ENCODE results near the gene TBC1D3B.

DNA sequence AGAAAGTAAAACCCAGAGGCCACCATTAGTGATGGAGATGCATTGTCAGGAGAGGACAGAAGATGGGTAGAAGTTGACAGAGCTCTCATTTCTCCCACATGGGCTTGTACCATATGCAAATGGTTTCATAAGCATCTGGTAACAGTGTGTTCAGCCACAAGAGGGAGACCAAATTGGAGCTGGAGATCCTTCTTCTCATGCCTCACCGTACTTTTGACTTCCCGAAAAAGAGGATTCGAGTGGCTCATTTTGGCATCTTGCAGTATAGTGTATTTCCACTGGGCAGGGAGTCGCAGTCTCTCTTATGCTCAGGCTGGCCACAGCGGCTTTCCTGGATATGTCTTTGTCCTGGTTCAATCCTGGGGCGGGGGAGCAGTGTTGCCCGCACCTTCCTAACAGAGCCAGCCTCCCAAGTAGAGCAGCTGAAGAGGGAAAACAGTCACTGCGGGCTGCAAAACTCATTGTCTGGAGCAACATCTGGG is 23.8 kb downstream of the TBC1D3B start:
- TF ChIP-seq, protein P1, sequence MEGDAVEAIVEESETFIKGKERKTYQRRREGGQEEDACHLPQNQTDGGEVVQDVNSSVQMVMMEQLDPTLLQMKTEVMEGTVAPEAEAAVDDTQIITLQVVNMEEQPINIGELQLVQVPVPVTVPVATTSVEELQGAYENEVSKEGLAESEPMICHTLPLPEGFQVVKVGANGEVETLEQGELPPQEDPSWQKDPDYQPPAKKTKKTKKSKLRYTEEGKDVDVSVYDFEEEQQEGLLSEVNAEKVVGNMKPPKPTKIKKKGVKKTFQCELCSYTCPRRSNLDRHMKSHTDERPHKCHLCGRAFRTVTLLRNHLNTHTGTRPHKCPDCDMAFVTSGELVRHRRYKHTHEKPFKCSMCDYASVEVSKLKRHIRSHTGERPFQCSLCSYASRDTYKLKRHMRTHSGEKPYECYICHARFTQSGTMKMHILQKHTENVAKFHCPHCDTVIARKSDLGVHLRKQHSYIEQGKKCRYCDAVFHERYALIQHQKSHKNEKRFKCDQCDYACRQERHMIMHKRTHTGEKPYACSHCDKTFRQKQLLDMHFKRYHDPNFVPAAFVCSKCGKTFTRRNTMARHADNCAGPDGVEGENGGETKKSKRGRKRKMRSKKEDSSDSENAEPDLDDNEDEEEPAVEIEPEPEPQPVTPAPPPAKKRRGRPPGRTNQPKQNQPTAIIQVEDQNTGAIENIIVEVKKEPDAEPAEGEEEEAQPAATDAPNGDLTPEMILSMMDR (IDR thresholded peaks at IDR 0.05; ENCODE audit: extremely low read depth in 1 of 2, insufficient read depth in 1 of 2, low read depth in 1 of 2, low read length in 2 of 2), result no peak
- TF ChIP-seq POLR2AphosphoS5 (IDR thresholded peaks at IDR 0.05; ENCODE audit: insufficient read depth, low read depth, low read length) (no peak), POLR2A (IDR thresholded peaks at IDR 0.05; ENCODE audit: low read depth, low read length) (no peak), FOS (IDR thresholded peaks at IDR 0.05; ENCODE audit: borderline replicate concordance, insufficient read depth, low read length) (no peak), EZH2 (IDR thresholded peaks at IDR 0.05; ENCODE audit: borderline replicate concordance, low read depth, low read length, severe bottlenecking) (no peak), GATA2 (IDR thresholded peaks at IDR 0.05; ENCODE audit: insufficient read depth, insufficient read length, low read depth, low read length) (no peak), JUN (IDR thresholded peaks at IDR 0.05; ENCODE audit: borderline replicate concordance, insufficient read depth, insufficient read length, low read depth) (no peak)
- TF ChIP-seq, protein P2, sequence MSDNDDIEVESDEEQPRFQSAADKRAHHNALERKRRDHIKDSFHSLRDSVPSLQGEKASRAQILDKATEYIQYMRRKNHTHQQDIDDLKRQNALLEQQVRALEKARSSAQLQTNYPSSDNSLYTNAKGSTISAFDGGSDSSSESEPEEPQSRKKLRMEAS (IDR thresholded peaks at IDR 0.05; ENCODE audit: insufficient read depth, insufficient read length), result no peak

All from endothelial cell of umbilical vein (primary cell).